KBM-7 (cell line): ENCODE measurements around the gene DEXI.
"Not testable (repeated sequence)": the region's sequence is repeated elsewhere in the genome, so short reads cannot be mapped to it uniquely, and the experiment has no call there.

ENCODE experiments used
- DNase-seq: peaks from one replicate; pipeline ENCODE4 v3.0.0-alpha.2; 2015
- in situ Hi-C: fragments of 300-500 bp; cut with MboI; formaldehyde crosslinking; loops from 2 replicates; pipeline ENCODE4 v1.14.3; 2020; ENCODE audit warnings: low sequenced_read_pairs, low pct_unique_long_range_greater_than_20kb, mixed read lengths

The DEXI gene

DNA sequence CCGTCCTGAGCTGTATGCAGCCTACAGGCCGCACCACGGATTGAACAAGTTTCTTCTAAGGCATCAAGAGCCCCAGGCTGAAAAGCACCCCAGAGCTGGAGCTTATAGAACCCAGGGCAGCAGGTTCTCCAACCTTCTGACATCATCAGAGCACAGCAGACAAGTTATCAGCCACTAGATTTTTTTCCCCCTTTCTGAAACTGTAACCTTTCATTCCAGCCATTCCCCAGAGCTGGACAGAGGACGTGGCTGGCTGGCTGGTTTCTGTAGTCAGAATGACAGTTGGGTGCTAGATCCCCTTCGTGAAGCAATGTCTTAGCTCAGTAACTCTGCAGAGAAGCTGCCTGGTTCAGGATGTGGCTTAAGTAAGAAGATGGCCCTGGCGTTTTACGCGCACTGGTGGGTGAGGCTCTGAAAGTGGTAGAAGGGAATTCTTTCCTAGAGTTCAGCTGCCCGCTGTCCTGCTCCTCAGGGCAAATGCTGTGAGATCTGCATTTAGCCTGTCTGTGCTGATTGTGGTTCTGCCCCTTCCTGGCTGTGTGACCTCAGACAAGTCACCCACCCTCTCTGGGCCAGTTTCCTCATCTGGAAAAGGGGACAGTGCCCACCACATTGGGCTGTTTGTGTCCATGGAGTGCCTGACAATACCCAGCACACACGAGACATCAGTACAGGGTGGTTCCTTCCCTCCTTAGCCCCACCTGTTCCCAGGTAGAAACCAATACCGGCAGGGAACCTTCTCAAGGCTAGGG, 9.1 kb downstream of the DEXI start:
- in situ Hi-C loops: loop anchor here (25.0 kb wide), 1 partner anchor 396 kb away; no protein-coding TSS in a partner anchor
- no peak for DNase-seq

DNA sequence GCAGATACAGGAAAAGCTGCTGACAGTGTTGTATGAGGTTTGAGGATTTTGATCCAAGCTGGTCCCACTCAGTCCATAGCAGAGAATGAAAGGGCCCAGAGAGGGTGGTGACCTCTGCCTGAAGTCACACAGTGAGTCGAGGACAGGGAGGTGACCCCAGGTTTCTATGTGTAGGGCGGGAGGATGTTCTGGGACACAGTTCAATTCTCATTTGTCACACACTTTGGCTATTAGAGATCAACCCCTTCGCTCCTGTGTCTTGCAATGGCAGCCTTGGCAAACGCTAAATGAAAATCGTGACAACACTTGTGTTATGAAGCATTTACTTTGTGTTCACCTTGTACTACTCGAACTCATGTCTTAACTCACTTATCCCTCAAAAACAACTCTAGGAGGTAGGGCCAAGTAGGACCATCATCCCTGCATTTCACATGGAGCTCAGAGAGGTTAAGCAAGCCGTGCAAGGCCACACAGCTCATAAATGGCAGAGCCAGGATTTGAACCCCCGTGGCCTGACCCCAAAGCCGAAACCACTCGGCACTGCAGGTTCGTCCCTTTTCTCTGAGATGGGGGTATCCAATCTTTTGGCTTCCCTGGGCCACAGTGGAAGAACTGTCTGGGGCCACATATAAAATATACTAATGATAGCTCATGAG, 10.2 kb downstream of the DEXI start:
- in situ Hi-C loops: loop anchor here (25.0 kb wide), 1 partner anchor 395 kb away; no protein-coding TSS in a partner anchor
- DNase-seq: no peak

DNA sequence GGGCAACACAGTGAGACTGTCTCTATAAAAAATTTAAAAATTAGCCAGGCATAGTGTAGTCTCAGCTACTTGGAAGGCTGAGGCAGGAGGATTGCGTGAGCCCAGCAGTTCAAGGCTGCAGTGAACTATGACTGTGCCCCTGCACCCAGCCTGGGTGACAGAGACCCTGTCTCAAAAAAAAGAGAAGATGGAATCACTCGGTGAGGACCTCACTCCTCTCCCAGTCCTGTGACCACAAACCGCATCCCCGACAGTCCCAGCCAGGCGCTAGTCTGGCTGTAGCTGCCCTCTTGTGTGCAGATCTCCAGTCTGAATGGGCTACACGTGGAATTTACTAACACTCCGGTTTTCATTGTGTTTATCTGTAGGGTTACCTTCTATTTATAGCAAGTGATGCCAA, 11.1 kb downstream of the DEXI start:
- in situ Hi-C loops: loop anchor here (25.0 kb wide), 1 partner anchor 394 kb away; no protein-coding TSS in a partner anchor
- DNase-seq: peak; percentile 52

GRCh38 chr16:10930755-10931093, 11.5 kb downstream of the DEXI start:
- in situ Hi-C loops: loop anchor here (25.0 kb wide), 1 partner anchor 393 kb away; no protein-coding TSS in a partner anchor

DNA sequence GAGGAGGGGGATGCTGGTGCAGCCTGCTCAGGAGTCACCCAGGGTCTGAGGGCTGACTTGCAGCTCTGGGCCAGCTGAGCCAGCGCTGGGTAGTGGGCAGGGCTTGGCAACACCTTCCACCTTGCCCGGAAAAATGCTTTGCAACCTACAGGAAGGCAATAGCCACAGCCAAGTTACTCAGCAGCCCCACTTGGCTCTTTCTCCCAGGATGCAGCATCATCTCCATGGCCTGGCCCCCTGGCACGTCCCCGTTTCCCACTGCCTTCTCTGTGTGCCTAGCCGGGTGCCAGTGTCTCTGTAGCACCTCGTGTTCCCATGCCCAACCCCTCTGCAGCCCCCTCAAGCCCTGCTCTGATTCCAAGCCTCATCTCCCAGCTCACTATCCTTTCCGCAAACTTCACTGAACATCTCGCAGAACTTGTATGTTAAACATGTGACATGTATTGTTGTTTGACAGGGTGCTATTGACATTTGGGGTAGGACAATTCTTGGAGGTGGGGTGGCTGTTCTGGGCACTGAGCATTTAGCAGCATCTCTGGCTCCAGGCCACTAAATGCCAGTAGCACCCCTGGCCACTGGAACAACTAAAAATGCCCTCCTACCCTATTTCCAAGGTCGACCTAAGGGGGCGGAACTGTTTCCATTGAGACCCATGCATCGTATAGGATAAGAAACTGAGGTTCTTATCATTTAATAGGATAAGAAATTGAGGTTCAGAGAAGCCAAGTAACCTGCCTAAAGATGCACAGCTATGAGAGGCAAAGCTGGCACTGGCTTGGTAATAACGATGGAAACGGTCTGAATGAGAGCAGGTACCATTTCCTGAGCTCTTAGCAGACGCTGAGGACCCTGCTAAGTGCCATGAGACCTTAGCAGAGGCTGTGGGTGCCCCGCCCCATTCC, 12.2 kb downstream of the DEXI start:
- in situ Hi-C loops: loop anchor here (25.0 kb wide), 1 partner anchor 393 kb away; no protein-coding TSS in a partner anchor
- no peak for DNase-seq

More at GRCh38 chr16:10930755-10931093, 11.5 kb downstream of the DEXI start:
- peak; percentile 35 for DNase-seq

DNA sequence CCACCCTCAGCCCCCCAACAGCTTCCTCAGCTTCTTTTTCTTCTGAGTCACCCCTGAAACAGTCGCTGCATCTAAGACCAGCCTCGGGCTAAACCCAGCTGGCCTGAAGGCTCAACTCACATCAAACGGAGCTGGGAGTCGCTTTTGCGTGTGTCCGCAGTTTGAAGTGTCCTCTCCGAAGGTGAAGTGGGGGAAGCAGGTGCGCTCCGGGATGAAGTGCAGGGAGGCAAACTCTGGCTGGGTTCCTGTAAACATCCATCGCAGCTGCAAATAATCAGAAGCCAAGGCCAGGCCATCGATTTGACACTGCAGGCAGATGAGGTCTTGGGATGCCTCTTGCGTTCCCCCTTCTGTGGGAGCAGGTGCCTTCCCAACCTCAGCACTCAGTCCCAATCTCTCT, 13.2 kb downstream of the DEXI start:
- DNase-seq: not testable (repeated sequence)
- in situ Hi-C loops: loop anchor here (25.0 kb wide), 1 partner anchor 392 kb away; no protein-coding TSS in a partner anchor

- in situ Hi-C loops: loop anchor here (25.0 kb wide), 1 partner anchor 390 kb away; no protein-coding TSS in a partner anchor
- DNase-seq: no peak
These were observed 14.7 kb downstream of the DEXI start for GRCh38 chr16:10927497-10928112.

DNA sequence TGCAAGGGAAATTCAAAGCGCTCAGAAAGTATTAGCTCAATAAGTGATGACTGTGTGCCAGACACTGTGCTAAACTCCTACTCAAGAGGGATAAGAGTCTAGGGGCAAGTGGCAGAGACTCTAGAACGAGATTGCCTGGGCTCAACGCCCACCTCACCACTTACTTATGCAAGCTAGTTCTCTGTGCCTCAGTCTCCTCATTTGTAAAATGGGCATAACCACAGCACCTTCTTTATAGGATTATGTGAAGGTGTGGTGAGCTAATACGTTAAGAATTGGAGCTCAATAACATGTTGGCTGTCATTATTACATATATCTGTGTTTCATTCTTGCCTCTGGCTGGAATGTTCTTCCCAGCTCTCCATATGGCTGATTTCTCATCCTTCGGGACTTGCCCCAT, 15.4 kb downstream of the DEXI start:
- in situ Hi-C loops: loop anchor here (25.0 kb wide), 1 partner anchor 390 kb away; no protein-coding TSS in a partner anchor
- DNase-seq: no peak

- no peak for DNase-seq
- in situ Hi-C loops: loop anchor here (25.0 kb wide), 1 partner anchor 389 kb away; no protein-coding TSS in a partner anchor
These were observed 16.2 kb downstream of the DEXI start for GRCh38 chr16:10926094-10926493.

GRCh38 chr16:10925285-10925684, 17.0 kb downstream of the DEXI start:
- in situ Hi-C loops: loop anchor here (25.0 kb wide), 1 partner anchor 388 kb away; no protein-coding TSS in a partner anchor
- DNase-seq: not testable (repeated sequence)

- no peak for DNase-seq
- in situ Hi-C loops: no loop called here
These were observed 18.5 kb downstream of the DEXI start for GRCh38 chr16:10923650-10924214.

- in situ Hi-C loops: no loop called here
- no peak for DNase-seq
These were observed 19.1 kb downstream of the DEXI start for GRCh38 chr16:10923146-10923649.

- in situ Hi-C loops: no loop called here
- DNase-seq: no peak
These were observed 19.7 kb downstream of the DEXI start for GRCh38 chr16:10922328-10923145.

DNA sequence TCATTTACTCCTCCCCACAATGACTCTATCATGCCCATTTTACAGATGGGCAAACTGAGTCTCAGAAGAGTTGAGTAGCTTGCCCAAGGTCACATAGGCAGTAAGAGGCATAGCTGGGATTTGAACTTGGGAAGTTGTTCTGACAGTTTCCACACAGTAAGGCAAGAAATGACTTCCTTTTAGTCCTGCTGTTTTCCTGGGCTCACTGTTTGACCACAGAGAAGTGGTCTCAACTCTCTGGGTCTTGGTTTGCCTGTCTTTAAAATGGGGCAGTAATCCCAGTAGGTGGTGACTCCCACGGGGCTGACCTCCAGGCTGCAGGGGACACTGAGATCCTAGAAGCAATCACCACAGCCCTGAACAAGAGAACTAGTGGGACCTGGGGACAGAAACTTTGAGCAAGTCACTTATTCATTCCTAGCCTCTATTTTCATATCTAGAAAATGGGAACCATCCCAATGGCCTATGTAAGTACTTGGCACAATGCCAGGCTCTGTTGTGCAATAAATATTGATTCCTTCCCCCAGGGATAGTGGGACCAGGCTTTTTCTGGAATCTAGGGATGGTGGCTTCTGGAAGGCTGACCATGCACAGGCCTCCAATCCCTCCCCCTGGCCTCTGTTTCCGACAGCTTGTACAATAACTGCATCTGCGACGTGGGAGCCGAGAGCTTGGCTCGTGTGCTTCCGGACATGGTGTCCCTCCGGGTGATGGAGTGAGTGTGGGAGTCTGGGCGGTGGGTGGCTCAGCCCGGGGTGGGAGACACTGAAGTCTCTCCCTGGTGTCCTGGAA, 20.5 kb downstream of the DEXI start:
- in situ Hi-C loops: no loop called here
- DNase-seq: no peak

DNA sequence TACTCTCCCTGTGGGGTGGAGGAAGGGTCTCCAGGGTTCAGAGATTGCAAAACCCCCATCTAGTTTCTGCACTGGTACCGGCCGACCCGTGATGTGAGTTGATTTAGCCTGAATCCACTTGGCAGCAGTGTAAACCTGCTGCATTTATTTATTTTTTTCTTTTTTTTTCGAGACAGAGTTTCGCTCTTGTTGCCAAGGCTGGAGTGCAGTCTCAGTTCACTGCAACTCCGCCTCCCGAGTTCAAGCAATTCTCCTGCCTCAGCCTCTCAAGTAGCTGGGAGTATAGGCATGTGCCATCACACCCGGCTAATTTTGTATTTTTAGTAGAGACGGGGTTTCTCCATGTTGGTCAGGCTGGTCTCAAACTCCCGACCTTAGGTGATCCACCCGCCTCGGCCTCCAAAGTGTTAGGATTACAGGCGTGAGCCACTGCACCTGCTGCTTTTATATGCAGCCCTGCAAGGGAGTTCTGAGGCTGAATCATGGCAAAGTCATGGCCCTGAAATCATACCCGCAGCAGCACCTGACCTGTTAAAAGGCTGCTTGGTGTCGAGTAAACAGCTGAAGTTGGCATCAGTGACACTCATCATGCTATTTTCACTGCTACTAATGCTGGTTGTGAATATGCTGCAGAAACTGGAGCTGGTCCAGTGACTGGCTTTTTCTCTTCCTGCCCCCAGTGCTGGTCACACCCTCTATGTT, 21.4 kb downstream of the DEXI start:
- in situ Hi-C loops: no loop called here
- DNase-seq: no peak

DNA sequence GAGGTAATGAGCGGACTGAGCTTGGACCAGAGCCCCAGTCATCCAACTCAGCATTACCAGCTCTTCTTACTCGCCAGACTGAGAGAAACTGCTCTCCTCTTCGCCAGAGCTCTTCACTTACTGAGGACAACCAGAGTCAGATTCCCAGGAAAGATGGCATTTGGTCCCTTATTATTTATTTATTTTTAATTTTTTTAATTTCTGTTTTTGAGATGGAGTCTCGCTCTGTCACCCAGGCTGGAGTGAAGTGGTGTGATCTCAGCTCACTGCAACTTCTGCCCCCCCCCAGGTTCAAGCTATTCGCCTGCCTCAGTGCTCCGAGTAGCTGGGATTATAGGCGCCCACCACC, 23.3 kb downstream of the DEXI start:
- DNase-seq: no peak
- in situ Hi-C loops: no loop called here
